H1 (cell line): ENCODE results near the gene COL6A3. TPM values are rescaled to one million over a fixed set of nuclear protein-coding genes. Genes with fewer than 3 reads are reported as not detected.

Experiments
- CBX8 ChIP-seq: fragments of 300-800, 300-1000 bp; sonication (generic); IDR thresholded peaks from 2 replicates; pipeline ENCODE4 v1.7.1; 2016; ENCODE audit warnings: low read depth, low read length, borderline replicate concordance
- CTBP2 ChIP-seq: IDR thresholded peaks from 2 replicates; pipeline ENCODE4 v1.7.0; 2011; ENCODE audit warnings: borderline replicate concordance, mild to moderate bottlenecking, moderate library complexity, mixed read lengths, low read length; ENCODE audit not compliant: insufficient read depth, insufficient read length
- EZH2 ChIP-seq: fragments of 200-600 bp; sonication (generic); IDR thresholded peaks from 2 replicates; pipeline ENCODE4 v1.7.1; 2012; ENCODE audit warnings: low read depth, mild to moderate bottlenecking, moderate library complexity, low read length, inconsistent platforms; ENCODE audit not compliant: severe bottlenecking
- KDM1A ChIP-seq: fragments of 200-600, 300-600 bp; sonication (generic); IDR thresholded peaks from 2 replicates; pipeline ENCODE4 v1.7.1; 2016; ENCODE audit warnings: mild to moderate bottlenecking, low read length, borderline replicate concordance
- TCF12 ChIP-seq: IDR thresholded peaks from 2 replicates; pipeline ENCODE4 v1.6.1; 2011; ENCODE audit warnings: low read depth, mild to moderate bottlenecking, low read length
- TEAD4 ChIP-seq: IDR thresholded peaks from 2 replicates; pipeline ENCODE4 v1.6.1; 2012; ENCODE audit warnings: low read depth, low read length, inconsistent platforms, mixed read lengths
- polyA plus RNA-seq, 7 experiments: library from polyadenylated mRNA; depleted of rRNA in 3 of 7; stranded (reverse) in 5 of 7; unstranded in 2 of 7; fragments of >200 nt in 5 of 7; fragments of 200-250 nt in 2 of 7; gene quantifications; 1 replicate in 5 of 7; 2 replicates in 1 of 7; 4 replicates in 1 of 7; pipeline versions ENCODE4 v1.2.1 to v1.2.3, GENCODE V29; 2011 to 2013; ENCODE audit warnings: missing spikeins in 2 of 7, mixed read lengths in 2 of 7
- total RNA-seq: library from RNA; stranded (reverse); fragmentation: NEBNext Ultra II Directional; extraction: Animal tissue kit (Norgen Biotek cat#: 25700); gene quantifications from 2 replicates; pipeline ENCODE4 v1.2.1, GENCODE V29; 2021
- TF ChIP-seq, protein P1 (sequence below), 3 experiments: IDR thresholded peaks; 1 replicate in 2 of 3; 2 replicates in 1 of 3; pipeline versions ENCODE4 v1.5.1 to v1.6.1; 2011; ENCODE audit warnings: low read length in 3 of 3, mild to moderate bottlenecking in 3 of 3, inconsistent platforms in 2 of 3, low read depth in 1 of 3, moderate library complexity in 1 of 3; ENCODE audit not compliant: insufficient read depth in 1 of 3; ENCODE audit errors: control extremely low read depth in 1 of 3
- TF ChIP-seq, protein P2 (sequence below): IDR thresholded peaks from 2 replicates; pipeline ENCODE4 v1.6.1; 2012; ENCODE audit warnings: inconsistent platforms

The COL6A3 gene
- total and polyA plus RNA-seq, 2 of the 8 experiments (the other 6 are each of a cell fraction or from before 2014, with no cell fraction given) = 1.2 to 3.4 TPM

DNA sequence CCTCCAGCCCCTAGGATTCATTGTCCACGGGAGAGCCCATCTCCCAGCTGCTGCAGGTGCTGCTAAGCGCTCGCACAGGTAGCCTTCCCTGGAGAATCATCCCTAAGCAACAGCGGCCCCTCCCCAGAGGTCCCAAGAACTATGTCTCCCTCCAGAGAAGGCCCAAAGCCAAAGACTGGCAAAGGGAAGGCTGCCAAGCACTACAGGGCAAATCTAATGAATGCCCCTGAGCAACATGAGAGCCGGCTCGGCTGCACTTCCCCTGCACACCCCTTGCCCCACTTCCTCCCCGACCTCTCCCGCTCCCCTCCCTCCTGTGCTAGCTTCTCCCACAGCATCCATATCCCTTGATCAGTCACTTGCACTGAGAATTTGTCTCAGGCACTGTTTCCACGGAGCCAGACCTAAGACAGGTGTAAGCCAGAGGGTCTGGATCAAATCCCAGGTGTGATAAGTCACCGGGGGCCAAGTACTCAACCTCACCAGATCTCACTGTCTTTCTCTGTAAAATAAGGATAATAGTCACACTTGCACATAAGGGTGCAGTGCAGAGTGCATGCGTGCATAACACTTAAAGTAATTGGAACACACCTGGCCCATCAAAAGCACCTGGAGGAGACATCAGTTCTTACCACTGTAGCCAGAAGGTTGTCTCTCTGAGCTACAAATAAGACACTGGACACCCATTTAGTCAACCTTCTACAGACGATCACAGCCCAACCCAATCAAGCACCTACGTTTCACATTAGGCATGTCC lies 20.1 kb upstream of the COL6A3 start (continued):
- TF ChIP-seq EZH2 = no peak
- TF ChIP-seq CBX8 = no peak
- no peak for TF ChIP-seq CTBP2
- TF ChIP-seq TCF12 = no peak
- no peak for TF ChIP-seq KDM1A
- TF ChIP-seq, protein P1, sequence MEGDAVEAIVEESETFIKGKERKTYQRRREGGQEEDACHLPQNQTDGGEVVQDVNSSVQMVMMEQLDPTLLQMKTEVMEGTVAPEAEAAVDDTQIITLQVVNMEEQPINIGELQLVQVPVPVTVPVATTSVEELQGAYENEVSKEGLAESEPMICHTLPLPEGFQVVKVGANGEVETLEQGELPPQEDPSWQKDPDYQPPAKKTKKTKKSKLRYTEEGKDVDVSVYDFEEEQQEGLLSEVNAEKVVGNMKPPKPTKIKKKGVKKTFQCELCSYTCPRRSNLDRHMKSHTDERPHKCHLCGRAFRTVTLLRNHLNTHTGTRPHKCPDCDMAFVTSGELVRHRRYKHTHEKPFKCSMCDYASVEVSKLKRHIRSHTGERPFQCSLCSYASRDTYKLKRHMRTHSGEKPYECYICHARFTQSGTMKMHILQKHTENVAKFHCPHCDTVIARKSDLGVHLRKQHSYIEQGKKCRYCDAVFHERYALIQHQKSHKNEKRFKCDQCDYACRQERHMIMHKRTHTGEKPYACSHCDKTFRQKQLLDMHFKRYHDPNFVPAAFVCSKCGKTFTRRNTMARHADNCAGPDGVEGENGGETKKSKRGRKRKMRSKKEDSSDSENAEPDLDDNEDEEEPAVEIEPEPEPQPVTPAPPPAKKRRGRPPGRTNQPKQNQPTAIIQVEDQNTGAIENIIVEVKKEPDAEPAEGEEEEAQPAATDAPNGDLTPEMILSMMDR (IDR thresholded peaks at IDR 0.05; ENCODE audit: control extremely low read depth in 1 of 3, insufficient read depth in 1 of 3, low read depth in 1 of 3, low read length in 3 of 3) = no peak
- TF ChIP-seq, protein P2, sequence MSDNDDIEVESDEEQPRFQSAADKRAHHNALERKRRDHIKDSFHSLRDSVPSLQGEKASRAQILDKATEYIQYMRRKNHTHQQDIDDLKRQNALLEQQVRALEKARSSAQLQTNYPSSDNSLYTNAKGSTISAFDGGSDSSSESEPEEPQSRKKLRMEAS = no peak
- no peak for TF ChIP-seq TEAD4
